ENCODE data around the gene SORCS2. TPM values are rescaled to one million over a fixed set of nuclear protein-coding genes. Genes with fewer than 3 reads are reported as not detected.

SORCS2 gene
- total RNA-seq, 1 donor from 2014 or later, result 13.8 TPM

- Histone ChIP-seq H3K4me1 (ENCODE audit: insufficient read depth, low read length) (peaks cover 3% of the 10 kb centered on the region), H3K27ac (ENCODE audit: low read depth, low read length) (no peak overlapping the region), H3K4me2 (ENCODE audit: low read length) (no peak overlapping the region), H2AFZ (ENCODE audit: low read depth, low read length) (no peak overlapping the region), H3K36me3 (ENCODE audit: insufficient read depth, low read length) (no peaks in the 10 kb centered on the region), H3K79me2 (ENCODE audit: insufficient read depth, low read length) (no peaks in the 10 kb centered on the region), H3K9me3 (ENCODE audit: insufficient read depth, low read depth, low read length) (no peaks in the 10 kb centered on the region), H3K4me3 (ENCODE audit: insufficient read depth, low read depth, low read length) (no peak overlapping the region), H4K20me1 (ENCODE audit: insufficient read depth, low read length) (peaks cover 39% of the 10 kb centered on the region), H3K27me3 (ENCODE audit: insufficient read depth, low read length) (peaks cover 30% of the 10 kb centered on the region), H3K9ac (ENCODE audit: low read length) (no peak overlapping the region)
- DNase-seq (ENCODE audit: low read depth) (no peak), FAIRE-seq (no peak)
- H3K36me3 Mint-ChIP-seq (ENCODE audit: low read depth, unreplicated experiment), result peaks cover 18% of the 10 kb centered on the region
- H3K9me3 Mint-ChIP-seq (ENCODE audit: unreplicated experiment), result peaks cover 2% of the 10 kb centered on the region
- peaks cover 84% of the 10 kb centered on the region for H3K27me3 Mint-ChIP-seq (ENCODE audit: low read depth, unreplicated experiment)
- no peak overlapping the region for H3K4me3 Mint-ChIP-seq (ENCODE audit: unreplicated experiment)
- no peak overlapping the region for H3K27ac Mint-ChIP-seq (ENCODE audit: unreplicated experiment)
- no peaks in the 10 kb centered on the region for H3K4me1 Mint-ChIP-seq (ENCODE audit: low read depth, unreplicated experiment)
- TF ChIP-seq, protein P1, sequence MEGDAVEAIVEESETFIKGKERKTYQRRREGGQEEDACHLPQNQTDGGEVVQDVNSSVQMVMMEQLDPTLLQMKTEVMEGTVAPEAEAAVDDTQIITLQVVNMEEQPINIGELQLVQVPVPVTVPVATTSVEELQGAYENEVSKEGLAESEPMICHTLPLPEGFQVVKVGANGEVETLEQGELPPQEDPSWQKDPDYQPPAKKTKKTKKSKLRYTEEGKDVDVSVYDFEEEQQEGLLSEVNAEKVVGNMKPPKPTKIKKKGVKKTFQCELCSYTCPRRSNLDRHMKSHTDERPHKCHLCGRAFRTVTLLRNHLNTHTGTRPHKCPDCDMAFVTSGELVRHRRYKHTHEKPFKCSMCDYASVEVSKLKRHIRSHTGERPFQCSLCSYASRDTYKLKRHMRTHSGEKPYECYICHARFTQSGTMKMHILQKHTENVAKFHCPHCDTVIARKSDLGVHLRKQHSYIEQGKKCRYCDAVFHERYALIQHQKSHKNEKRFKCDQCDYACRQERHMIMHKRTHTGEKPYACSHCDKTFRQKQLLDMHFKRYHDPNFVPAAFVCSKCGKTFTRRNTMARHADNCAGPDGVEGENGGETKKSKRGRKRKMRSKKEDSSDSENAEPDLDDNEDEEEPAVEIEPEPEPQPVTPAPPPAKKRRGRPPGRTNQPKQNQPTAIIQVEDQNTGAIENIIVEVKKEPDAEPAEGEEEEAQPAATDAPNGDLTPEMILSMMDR (IDR thresholded peaks at IDR 0.05; ENCODE audit: insufficient read depth, low read depth, low read length), result no peak
- TF ChIP-seq EZH2 (IDR thresholded peaks at IDR 0.05; ENCODE audit: insufficient read depth, low read length), result no peak
These were observed 329.3 kb downstream of the SORCS2 start for GRCh38 chr4:7521666-7522065.

- DNase-seq (ENCODE audit: low read depth), result no peak
- Histone ChIP-seq H4K20me1 (ENCODE audit: insufficient read depth, low read length) (peaks cover 38% of the 10 kb centered on the region), H3K4me3 (ENCODE audit: insufficient read depth, low read depth, low read length) (no peak overlapping the region), H3K9me3 (ENCODE audit: insufficient read depth, low read depth, low read length) (no peaks in the 10 kb centered on the region), H3K4me1 (ENCODE audit: insufficient read depth, low read length) (peaks cover 3% of the 10 kb centered on the region), H3K27ac (ENCODE audit: low read depth, low read length) (no peak overlapping the region), H3K9ac (ENCODE audit: low read length) (no peak overlapping the region), H2AFZ (ENCODE audit: low read depth, low read length) (no peak overlapping the region), H3K4me2 (ENCODE audit: low read length) (no peak overlapping the region), H3K79me2 (ENCODE audit: insufficient read depth, low read length) (no peaks in the 10 kb centered on the region), H3K36me3 (ENCODE audit: insufficient read depth, low read length) (no peaks in the 10 kb centered on the region), H3K27me3 (ENCODE audit: insufficient read depth, low read length) (peaks cover 29% of the 10 kb centered on the region)
- H3K36me3 Mint-ChIP-seq (ENCODE audit: low read depth, unreplicated experiment), result peaks cover 12% of the 10 kb centered on the region
- no peak overlapping the region for H3K27ac Mint-ChIP-seq (ENCODE audit: unreplicated experiment)
- H3K9me3 Mint-ChIP-seq (ENCODE audit: unreplicated experiment), result peaks cover 2% of the 10 kb centered on the region
- TF ChIP-seq, protein P1 (IDR thresholded peaks at IDR 0.05; ENCODE audit: insufficient read depth, low read depth, low read length), result no peak
- TF ChIP-seq EZH2 (IDR thresholded peaks at IDR 0.05; ENCODE audit: insufficient read depth, low read length), result no peak
- no peak for FAIRE-seq
- no peaks in the 10 kb centered on the region for H3K4me1 Mint-ChIP-seq (ENCODE audit: low read depth, unreplicated experiment)
- H3K4me3 Mint-ChIP-seq (ENCODE audit: unreplicated experiment), result no peak overlapping the region
- peaks cover 74% of the 10 kb centered on the region for H3K27me3 Mint-ChIP-seq (ENCODE audit: low read depth, unreplicated experiment)
These were observed 330.3 kb downstream of the SORCS2 start for GRCh38 chr4:7522452-7523220.

GRCh38 chr4:7523526-7523925 is 331.2 kb downstream of the SORCS2 start:
- H3K79me2 ChIP-seq (ENCODE audit: insufficient read depth, low read length), result no peaks in the 10 kb centered on the region
- peaks cover 70% of the 10 kb centered on the region for H3K27me3 Mint-ChIP-seq (ENCODE audit: low read depth, unreplicated experiment)

More at GRCh38 chr4:7523526-7523925, 331.2 kb downstream of the SORCS2 start:
- FAIRE-seq, result no peak
- Histone ChIP-seq H4K20me1 (ENCODE audit: insufficient read depth, low read length) (peaks cover 29% of the 10 kb centered on the region), H3K9me3 (ENCODE audit: insufficient read depth, low read depth, low read length) (no peaks in the 10 kb centered on the region), H3K4me3 (ENCODE audit: insufficient read depth, low read depth, low read length) (no peak overlapping the region), H2AFZ (ENCODE audit: low read depth, low read length) (no peak overlapping the region), H3K27ac (ENCODE audit: low read depth, low read length) (no peak overlapping the region), H3K9ac (ENCODE audit: low read length) (no peak overlapping the region), H3K36me3 (ENCODE audit: insufficient read depth, low read length) (no peaks in the 10 kb centered on the region), H3K4me2 (ENCODE audit: low read length) (no peak overlapping the region), H3K4me1 (ENCODE audit: insufficient read depth, low read length) (peaks cover 3% of the 10 kb centered on the region), H3K27me3 (ENCODE audit: insufficient read depth, low read length) (peaks cover 20% of the 10 kb centered on the region)
- Mint-ChIP-seq H3K4me3 (ENCODE audit: unreplicated experiment) (no peak overlapping the region), H3K9me3 (ENCODE audit: unreplicated experiment) (peaks cover 2% of the 10 kb centered on the region), H3K27ac (ENCODE audit: unreplicated experiment) (no peak overlapping the region), H3K4me1 (ENCODE audit: low read depth, unreplicated experiment) (no peaks in the 10 kb centered on the region), H3K36me3 (ENCODE audit: low read depth, unreplicated experiment) (peaks cover 8% of the 10 kb centered on the region)
- TF ChIP-seq, protein P1 (IDR thresholded peaks at IDR 0.05; ENCODE audit: insufficient read depth, low read depth, low read length), result no peak
- TF ChIP-seq EZH2 (IDR thresholded peaks at IDR 0.05; ENCODE audit: insufficient read depth, low read length), result no peak
- no peak for DNase-seq (ENCODE audit: low read depth)

All from astrocyte (in vitro differentiated cells and primary cell).